HG03108 (cell line): ENCODE measurements around the gene CNTNAP5.

Source experiments
- ATAC-seq: cut with Tn5 transposase; IDR thresholded peaks from one replicate; pipeline ENCODE4 v1.9.1; 2021; ENCODE audit warnings: moderate library complexity; ENCODE audit not compliant: unreplicated experiment

Gene CNTNAP5

GRCh38 chr2:124776332-124776731, 751.2 kb downstream of the CNTNAP5 start:
- ATAC-seq: no peak

GRCh38 chr2:124778076-124778475, 753.0 kb downstream of the CNTNAP5 start:
- no peak for ATAC-seq

GRCh38 chr2:124796647-124797046, 771.6 kb downstream of the CNTNAP5 start:
- ATAC-seq: no peak

GRCh38 chr2:124797049-124797448, 772.0 kb downstream of the CNTNAP5 start:
- no peak for ATAC-seq

- ATAC-seq: no peak
Measured at GRCh38 chr2:124798551-124798950, 773.5 kb downstream of the CNTNAP5 start.

- ATAC-seq: no peak
Measured at GRCh38 chr2:124804014-124804940, 779.2 kb downstream of the CNTNAP5 start.

GRCh38 chr2:124805060-124805459, 780.0 kb downstream of the CNTNAP5 start:
- ATAC-seq: peak; percentile 49

- no peak for ATAC-seq
Measured at GRCh38 chr2:124810132-124810531, 785.0 kb downstream of the CNTNAP5 start.

- no peak for ATAC-seq
Measured at GRCh38 chr2:124814968-124815745, 790.1 kb downstream of the CNTNAP5 start.

GRCh38 chr2:124816007-124816406, 790.9 kb downstream of the CNTNAP5 start:
- ATAC-seq: no peak

- no peak for ATAC-seq
Measured at GRCh38 chr2:124822516-124822915, 797.4 kb downstream of the CNTNAP5 start.

GRCh38 chr2:124824441-124824840, 799.4 kb downstream of the CNTNAP5 start:
- ATAC-seq: no peak

GRCh38 chr2:124832521-124832920, 807.4 kb downstream of the CNTNAP5 start:
- no peak for ATAC-seq

GRCh38 chr2:124834331-124834730, 809.2 kb downstream of the CNTNAP5 start:
- ATAC-seq: no peak

GRCh38 chr2:124835331-124835730, 810.2 kb downstream of the CNTNAP5 start:
- no peak for ATAC-seq

GRCh38 chr2:124836416-124836815, 811.3 kb downstream of the CNTNAP5 start:
- no peak for ATAC-seq

- no peak for ATAC-seq
Measured at GRCh38 chr2:124837496-124837895, 812.4 kb downstream of the CNTNAP5 start.

GRCh38 chr2:124838406-124838805, 813.3 kb downstream of the CNTNAP5 start:
- no peak for ATAC-seq

- ATAC-seq: no peak
Measured at GRCh38 chr2:124867247-124867646, 842.2 kb downstream of the CNTNAP5 start.

GRCh38 chr2:124874219-124874618, 849.1 kb downstream of the CNTNAP5 start:
- ATAC-seq: no peak

- no peak for ATAC-seq
Measured at GRCh38 chr2:124874676-124875075, 849.6 kb downstream of the CNTNAP5 start.
